K562 (cell line): Measurements from ENCODE around the gene TRIM34. TPM values are rescaled to one million over a fixed set of nuclear protein-coding genes. Genes with fewer than 3 reads are reported as not detected.

Source experiments
- RAD51 ChIP-seq: fragments of 450-650 bp; IDR thresholded peaks from 2 replicates; pipeline ENCODE4 v1.7.1; 2016; ENCODE audit warnings: low read depth, mild to moderate bottlenecking, borderline replicate concordance
- SNIP1 ChIP-seq: fragments of 450-650 bp; IDR thresholded peaks from 2 replicates; pipeline ENCODE4 v1.7.1; 2017; ENCODE audit warnings: low read depth, mild to moderate bottlenecking
- ZNF277 ChIP-seq: fragments of 250-450 bp; sonication (Bioruptor Pico); IDR thresholded peaks from 2 replicates; pipeline ENCODE4 v1.8.0; 2022; ENCODE audit warnings: inconsistent platforms, mild to moderate bottlenecking, moderate library complexity, borderline replicate concordance
- polyA plus RNA-seq, 8 experiments: library from polyadenylated mRNA; depleted of rRNA in 4 of 8; stranded (reverse) in 5 of 8; unstranded in 3 of 8; fragments of >200 nt; fragmentation: Nextera tagmentation in 2 of 8; fragmentation: Illumina TruSeq in 1 of 8; extraction: Ambion mirVana in 2 of 8; extraction: Trizol in 1 of 8; gene quantifications; 2 replicates each; pipeline versions ENCODE4 v1.2.1 to v1.2.3, GENCODE V29; 2011 to 2014; ENCODE audit warnings: inconsistent platforms in 1 of 8, missing spikeins in 1 of 8
- total RNA-seq, 7 experiments: library from RNA; depleted of rRNA in 6 of 7; stranded (reverse); fragments of >200 nt in 6 of 7; fragmentation: Illumina TruSeq in 2 of 7; extraction: Trizol in 2 of 7; gene quantifications; 2 replicates each; pipeline versions ENCODE4 v1.2.1 to v1.2.3, GENCODE V29; 2011 to 2021; ENCODE audit warnings: low replicate concordance in 1 of 7
- TF ChIP-seq, protein P1 (sequence below): fragments of 450-650 bp; IDR thresholded peaks from 2 replicates; pipeline ENCODE4 v1.6.1; 2017; ENCODE audit warnings: antibody characterized with exemption
- TF ChIP-seq, protein P2 (sequence below), 3 experiments: fragments of 200-800 bp in 1 of 3; fragments of 250-450 bp in 1 of 3; fragments of 450-650 bp in 1 of 3; sonication (Bioruptor Pico) in 1 of 3; sonication (Bioruptor generic) in 1 of 3; formaldehyde crosslinking in 1 of 3; IDR thresholded peaks; 2 replicates each; pipeline versions ENCODE4 v1.6.1 to v1.8.0; 2016 to 2022; ENCODE audit warnings: mild to moderate bottlenecking in 2 of 3, missing genetic modification characterization in 2 of 3, missing compliant biosample characterization in 1 of 3, moderate library complexity in 1 of 3

The TRIM34 gene
- total and polyA plus RNA-seq, 9 of the 15 experiments (the other 6 are each of a cell fraction or from before 2014, with no cell fraction given) = 0.31 to 2.9 (median 1.3) TPM

- TF ChIP-seq, protein P1, sequence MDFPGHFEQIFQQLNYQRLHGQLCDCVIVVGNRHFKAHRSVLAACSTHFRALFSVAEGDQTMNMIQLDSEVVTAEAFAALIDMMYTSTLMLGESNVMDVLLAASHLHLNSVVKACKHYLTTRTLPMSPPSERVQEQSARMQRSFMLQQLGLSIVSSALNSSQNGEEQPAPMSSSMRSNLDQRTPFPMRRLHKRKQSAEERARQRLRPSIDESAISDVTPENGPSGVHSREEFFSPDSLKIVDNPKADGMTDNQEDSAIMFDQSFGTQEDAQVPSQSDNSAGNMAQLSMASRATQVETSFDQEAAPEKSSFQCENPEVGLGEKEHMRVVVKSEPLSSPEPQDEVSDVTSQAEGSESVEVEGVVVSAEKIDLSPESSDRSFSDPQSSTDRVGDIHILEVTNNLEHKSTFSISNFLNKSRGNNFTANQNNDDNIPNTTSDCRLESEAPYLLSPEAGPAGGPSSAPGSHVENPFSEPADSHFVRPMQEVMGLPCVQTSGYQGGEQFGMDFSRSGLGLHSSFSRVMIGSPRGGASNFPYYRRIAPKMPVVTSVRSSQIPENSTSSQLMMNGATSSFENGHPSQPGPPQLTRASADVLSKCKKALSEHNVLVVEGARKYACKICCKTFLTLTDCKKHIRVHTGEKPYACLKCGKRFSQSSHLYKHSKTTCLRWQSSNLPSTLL = no peak
- TF ChIP-seq, protein P2, sequence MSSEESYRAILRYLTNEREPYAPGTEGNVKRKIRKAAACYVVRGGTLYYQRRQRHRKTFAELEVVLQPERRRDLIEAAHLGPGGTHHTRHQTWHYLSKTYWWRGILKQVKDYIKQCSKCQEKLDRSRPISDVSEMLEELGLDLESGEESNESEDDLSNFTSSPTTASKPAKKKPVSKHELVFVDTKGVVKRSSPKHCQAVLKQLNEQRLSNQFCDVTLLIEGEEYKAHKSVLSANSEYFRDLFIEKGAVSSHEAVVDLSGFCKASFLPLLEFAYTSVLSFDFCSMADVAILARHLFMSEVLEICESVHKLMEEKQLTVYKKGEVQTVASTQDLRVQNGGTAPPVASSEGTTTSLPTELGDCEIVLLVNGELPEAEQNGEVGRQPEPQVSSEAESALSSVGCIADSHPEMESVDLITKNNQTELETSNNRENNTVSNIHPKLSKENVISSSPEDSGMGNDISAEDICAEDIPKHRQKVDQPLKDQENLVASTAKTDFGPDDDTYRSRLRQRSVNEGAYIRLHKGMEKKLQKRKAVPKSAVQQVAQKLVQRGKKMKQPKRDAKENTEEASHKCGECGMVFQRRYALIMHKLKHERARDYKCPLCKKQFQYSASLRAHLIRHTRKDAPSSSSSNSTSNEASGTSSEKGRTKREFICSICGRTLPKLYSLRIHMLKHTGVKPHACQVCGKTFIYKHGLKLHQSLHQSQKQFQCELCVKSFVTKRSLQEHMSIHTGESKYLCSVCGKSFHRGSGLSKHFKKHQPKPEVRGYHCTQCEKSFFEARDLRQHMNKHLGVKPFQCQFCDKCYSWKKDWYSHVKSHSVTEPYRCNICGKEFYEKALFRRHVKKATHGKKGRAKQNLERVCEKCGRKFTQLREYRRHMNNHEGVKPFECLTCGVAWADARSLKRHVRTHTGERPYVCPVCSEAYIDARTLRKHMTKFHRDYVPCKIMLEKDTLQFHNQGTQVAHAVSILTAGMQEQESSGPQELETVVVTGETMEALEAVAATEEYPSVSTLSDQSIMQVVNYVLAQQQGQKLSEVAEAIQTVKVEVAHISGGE (CRISPR knock-in tag; IDR thresholded peaks at IDR 0.05) = no peak
- TF ChIP-seq RAD51 = no peak
- no peak for TF ChIP-seq SNIP1
- no peak for TF ChIP-seq ZNF277 (CRISPR knock-in tag)
These were observed 26.8 kb upstream of the TRIM34 start (continued) for GRCh38 chr11:5597953-5598352.
